Astrocyte (in vitro differentiated cells and primary cell): ENCODE data around the gene CCDC146. TPM values are rescaled to one million over a fixed set of nuclear protein-coding genes. Genes with fewer than 3 reads are reported as not detected.

Source experiments
- DNase-seq: peaks from one replicate; pipeline ENCODE4 v3.0.0-alpha.2; 2010; ENCODE audit warnings: low read depth
- FAIRE-seq: peaks from 2 replicates; lab custom pipeline; 2011; peaks lifted over from hg19 to GRCh38; lab: Jason Lieb, UNC
- H2AFZ ChIP-seq: 2 replicates; pipeline ENCODE4 v1.6.0; 2012; ENCODE audit warnings: low read depth, low read length, inconsistent platforms
- H3K27ac ChIP-seq: 2 replicates; pipeline ENCODE4 v1.5.1; 2011; ENCODE audit warnings: low read depth, low read length, inconsistent platforms
- H3K27me3 ChIP-seq: 2 replicates; pipeline ENCODE4 v1.6.0; 2011; ENCODE audit warnings: low read length, inconsistent platforms; ENCODE audit not compliant: insufficient read depth
- H3K36me3 ChIP-seq: 2 replicates; pipeline ENCODE4 v1.5.1; 2011; ENCODE audit warnings: low read length, inconsistent platforms; ENCODE audit not compliant: insufficient read depth
- H3K4me1 ChIP-seq: 2 replicates; pipeline ENCODE4 v1.5.1; 2011; ENCODE audit warnings: low read length, inconsistent platforms; ENCODE audit not compliant: insufficient read depth
- H3K4me2 ChIP-seq: 2 replicates; pipeline ENCODE4 v1.6.0; 2012; ENCODE audit warnings: low read length, inconsistent platforms
- H3K4me3 ChIP-seq: 2 replicates; pipeline ENCODE4 v1.5.1; 2011; ENCODE audit warnings: low read depth, mild to moderate bottlenecking, low read length, inconsistent platforms; ENCODE audit not compliant: insufficient read depth
- H3K79me2 ChIP-seq: 2 replicates; pipeline ENCODE4 v1.6.0; 2012; ENCODE audit warnings: mild to moderate bottlenecking, low read length, inconsistent platforms; ENCODE audit not compliant: insufficient read depth
- H3K9ac ChIP-seq: 2 replicates; pipeline ENCODE4 v1.6.0; 2012; ENCODE audit warnings: mild to moderate bottlenecking, low read length, inconsistent platforms
- H3K9me3 ChIP-seq: 2 replicates; pipeline ENCODE4 v1.5.1; 2012; ENCODE audit warnings: low read depth, mild to moderate bottlenecking, low read length, inconsistent platforms; ENCODE audit not compliant: insufficient read depth
- H4K20me1 ChIP-seq: 2 replicates; pipeline ENCODE4 v1.6.0; 2012; ENCODE audit warnings: low read length, inconsistent platforms; ENCODE audit not compliant: insufficient read depth
- H3K27ac Mint-ChIP-seq: one replicate; pipeline ENCODE4 v1.8.0; 2021; ENCODE audit warnings: mild to moderate bottlenecking, mixed read lengths; ENCODE audit not compliant: unreplicated experiment
- H3K27me3 Mint-ChIP-seq: one replicate; pipeline ENCODE4 v1.8.0; 2021; ENCODE audit warnings: low read depth, mixed read lengths; ENCODE audit not compliant: unreplicated experiment
- H3K36me3 Mint-ChIP-seq: one replicate; pipeline ENCODE4 v1.8.0; 2021; ENCODE audit warnings: low read depth, mixed read lengths; ENCODE audit not compliant: unreplicated experiment
- H3K4me1 Mint-ChIP-seq: one replicate; pipeline ENCODE4 v1.8.0; 2021; ENCODE audit warnings: low read depth, mixed read lengths; ENCODE audit not compliant: unreplicated experiment
- H3K4me3 Mint-ChIP-seq: one replicate; pipeline ENCODE4 v1.8.0; 2021; ENCODE audit warnings: mild to moderate bottlenecking, moderate library complexity, mixed read lengths; ENCODE audit not compliant: unreplicated experiment
- H3K9me3 Mint-ChIP-seq: one replicate; pipeline ENCODE4 v1.8.0; 2021; ENCODE audit warnings: mild to moderate bottlenecking, mixed read lengths; ENCODE audit not compliant: unreplicated experiment
- CTCF ChIP-seq: IDR thresholded peaks from 2 replicates; pipeline ENCODE4 v1.5.1; 2011; ENCODE audit warnings: low read depth, mild to moderate bottlenecking, inconsistent platforms, low read length, moderate library complexity; ENCODE audit not compliant: insufficient read depth
- EZH2 ChIP-seq: IDR thresholded peaks from 2 replicates; pipeline ENCODE4 v1.6.1; 2012; ENCODE audit warnings: mild to moderate bottlenecking, low read length, inconsistent platforms; ENCODE audit not compliant: insufficient read depth
- total RNA-seq: library from RNA; stranded (reverse); gene quantifications from 2 replicates; pipeline ENCODE4 v1.2.1, GENCODE V29; 2021

Gene CCDC146
- total RNA-seq, 1 donor from 2014 or later: 2.0 TPM

- no peaks in the 10 kb centered on the region for H3K36me3 Mint-ChIP-seq
- no peak overlapping the region for H2AFZ ChIP-seq
- H3K27ac Mint-ChIP-seq: no peak overlapping the region
- H3K4me3 Mint-ChIP-seq: no peak overlapping the region
- no peaks in the 10 kb centered on the region for H3K27me3 ChIP-seq
- H3K9me3 ChIP-seq: no peaks in the 10 kb centered on the region
- FAIRE-seq: no peak
- H3K4me1 ChIP-seq: peaks cover 36% of the 10 kb centered on the region
- H3K27ac ChIP-seq: no peak overlapping the region
- H3K27me3 Mint-ChIP-seq: no peaks in the 10 kb centered on the region
- no peak overlapping the region for H3K4me2 ChIP-seq
- H3K4me1 Mint-ChIP-seq: peaks cover 26% of the 10 kb centered on the region
- no peak for TF ChIP-seq EZH2
- no peak for TF ChIP-seq CTCF
- no peak overlapping the region for H3K4me3 ChIP-seq
- no peaks in the 10 kb centered on the region for H4K20me1 ChIP-seq
- no peak for DNase-seq
- no peaks in the 10 kb centered on the region for H3K9me3 Mint-ChIP-seq
- no peak overlapping the region for H3K9ac ChIP-seq
- H3K79me2 ChIP-seq: no peaks in the 10 kb centered on the region
- no peaks in the 10 kb centered on the region for H3K36me3 ChIP-seq
Observed at GRCh38 chr7:77329466-77330168, 207.2 kb downstream of the CCDC146 start.

- Mint-ChIP-seq H3K36me3 (no peaks in the 10 kb centered on the region), H3K9me3 (no peaks in the 10 kb centered on the region), H3K27ac (no peak overlapping the region), H3K4me1 (peaks cover 26% of the 10 kb centered on the region), H3K4me3 (no peak overlapping the region), H3K27me3 (no peaks in the 10 kb centered on the region)
- H2AFZ ChIP-seq: no peak overlapping the region
- DNase-seq (no peak), FAIRE-seq (no peak)
- peaks cover 36% of the 10 kb centered on the region for H3K4me1 ChIP-seq
- no peaks in the 10 kb centered on the region for H3K79me2 ChIP-seq
- H3K36me3 ChIP-seq: no peaks in the 10 kb centered on the region
- H3K27ac ChIP-seq: no peak overlapping the region
- H3K9me3 ChIP-seq: no peaks in the 10 kb centered on the region
- H4K20me1 ChIP-seq: no peaks in the 10 kb centered on the region
- no peak overlapping the region for H3K4me3 ChIP-seq
- peak overlapping the region; percentile 41 for H3K4me2 ChIP-seq
- no peak for TF ChIP-seq EZH2
- no peak for TF ChIP-seq CTCF
- no peak overlapping the region for H3K9ac ChIP-seq
- no peaks in the 10 kb centered on the region for H3K27me3 ChIP-seq
Observed at GRCh38 chr7:77330169-77330882, 207.9 kb downstream of the CCDC146 start.
